Measurements from ENCODE around the gene SQOR.

SQOR gene

GRCh38 chr15:45664451-45664850 lies 29.6 kb downstream of the SQOR start:
- DNase-seq, result no peak

- DNase-seq, result no peak
These were observed 30.4 kb downstream of the SQOR start for GRCh38 chr15:45665261-45665660.

GRCh38 chr15:45666119-45666875 lies 31.5 kb downstream of the SQOR start:
- DNase-seq, result no peak

DNA sequence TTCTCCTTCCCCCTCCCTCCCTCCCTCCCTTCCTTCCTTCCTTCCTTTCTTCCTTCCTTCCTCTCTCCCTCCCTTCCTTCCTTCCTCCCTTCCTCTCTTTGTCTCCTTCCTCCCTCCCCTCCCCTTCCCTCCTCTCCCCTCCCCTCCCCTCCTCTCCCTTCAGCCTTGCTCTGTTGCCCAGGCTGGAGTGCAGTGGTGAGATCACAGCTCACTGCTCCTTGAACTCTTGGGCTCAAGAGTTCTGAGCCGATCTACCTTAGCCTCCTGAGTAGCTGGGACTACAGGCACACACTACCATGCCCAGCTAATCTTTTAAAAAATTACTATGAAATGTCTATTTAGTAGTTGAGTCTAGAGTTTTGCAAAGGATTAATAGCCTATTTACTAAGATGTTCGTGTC lies 32.2 kb downstream of the SQOR start:
- DNase-seq, result no peak

GRCh38 chr15:45668386-45668785 lies 33.6 kb downstream of the SQOR start:
- DNase-seq, result no peak

- DNase-seq, result no peak
These were observed 34.6 kb downstream of the SQOR start for GRCh38 chr15:45669422-45669821.

GRCh38 chr15:45670091-45670490 lies 35.3 kb downstream of the SQOR start:
- DNase-seq, result no peak

GRCh38 chr15:45670511-45670910 lies 35.7 kb downstream of the SQOR start:
- no peak for DNase-seq

DNA sequence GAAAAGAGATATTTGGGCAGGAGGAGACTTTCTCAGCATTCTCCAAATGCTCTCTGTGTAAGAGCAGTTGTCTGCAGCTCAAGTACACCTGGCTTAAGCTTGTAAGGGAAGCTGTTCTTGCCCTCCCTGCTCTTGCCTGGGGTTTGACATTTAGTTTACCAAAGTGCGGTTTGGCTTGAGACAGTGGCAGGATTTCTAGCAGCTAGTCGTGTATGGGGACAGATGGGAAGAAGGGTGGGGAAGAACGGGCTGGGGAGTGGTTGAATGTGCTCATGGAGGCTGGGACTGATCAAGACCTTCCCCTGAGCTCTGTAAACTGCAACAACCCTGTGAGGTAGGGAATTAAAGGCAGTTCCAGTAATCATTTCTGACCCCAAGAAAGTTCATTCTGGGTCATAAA lies 39.8 kb downstream of the SQOR start:
- DNase-seq, result no peak

DNA sequence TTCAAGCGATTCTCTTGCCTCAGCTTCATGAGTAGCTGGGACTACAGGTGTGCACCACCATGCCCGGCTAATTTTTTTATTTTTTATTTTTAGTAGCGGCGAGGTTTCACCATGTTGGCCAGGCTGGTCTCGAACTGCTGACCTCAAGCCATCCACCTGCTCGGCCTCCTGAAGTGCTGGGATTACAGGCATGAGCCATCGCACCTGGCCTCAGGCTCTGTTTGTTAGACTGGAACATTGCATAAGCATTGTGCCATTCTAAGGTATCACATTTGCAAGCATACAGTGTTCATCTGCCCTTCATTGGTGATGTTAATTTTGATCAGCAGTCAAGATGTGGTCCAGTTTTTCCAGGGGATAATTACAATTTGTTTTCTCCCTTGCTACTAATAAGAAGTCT lies 43.0 kb downstream of the SQOR start:
- no peak for DNase-seq

DNA sequence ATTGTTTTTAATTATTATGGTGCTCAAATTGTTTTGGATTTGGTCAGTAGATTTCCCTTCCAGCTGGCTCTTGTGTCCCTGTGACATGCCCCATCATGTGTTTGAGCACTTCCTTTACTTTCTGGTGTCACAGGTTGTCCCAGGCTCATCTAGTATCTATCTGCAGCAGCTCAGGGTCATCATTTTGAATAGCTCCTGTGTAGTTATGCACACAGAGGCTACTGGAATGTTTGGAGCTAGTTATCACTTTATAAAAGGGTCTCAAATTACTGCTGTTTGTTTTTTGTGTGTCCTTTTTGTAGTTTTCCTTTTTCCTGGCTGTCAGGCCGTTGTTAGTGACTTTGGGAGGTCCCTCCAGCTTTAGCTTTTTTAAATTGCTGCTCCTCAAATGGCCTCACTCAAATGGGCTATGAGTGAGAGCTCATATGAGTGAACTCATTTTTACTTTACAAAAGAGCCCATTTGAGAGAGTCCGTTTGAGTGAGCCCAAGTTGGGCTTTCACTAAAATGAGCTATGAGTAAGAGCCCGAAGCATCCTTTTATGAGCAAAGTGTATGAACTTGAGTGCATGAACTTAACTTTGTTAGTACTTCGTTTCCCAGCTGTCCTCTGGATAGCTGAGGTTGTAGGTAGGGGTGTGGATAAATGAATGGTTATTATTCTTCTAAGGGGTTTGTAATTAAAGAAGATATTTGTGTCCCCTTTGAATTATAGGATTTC lies 43.8 kb downstream of the SQOR start:
- DNase-seq, result no peak

GRCh38 chr15:45684533-45684932 lies 49.7 kb downstream of the SQOR start:
- no peak for DNase-seq

- no peak for DNase-seq
These were observed 54.8 kb downstream of the SQOR start for GRCh38 chr15:45689616-45690015.

DNA sequence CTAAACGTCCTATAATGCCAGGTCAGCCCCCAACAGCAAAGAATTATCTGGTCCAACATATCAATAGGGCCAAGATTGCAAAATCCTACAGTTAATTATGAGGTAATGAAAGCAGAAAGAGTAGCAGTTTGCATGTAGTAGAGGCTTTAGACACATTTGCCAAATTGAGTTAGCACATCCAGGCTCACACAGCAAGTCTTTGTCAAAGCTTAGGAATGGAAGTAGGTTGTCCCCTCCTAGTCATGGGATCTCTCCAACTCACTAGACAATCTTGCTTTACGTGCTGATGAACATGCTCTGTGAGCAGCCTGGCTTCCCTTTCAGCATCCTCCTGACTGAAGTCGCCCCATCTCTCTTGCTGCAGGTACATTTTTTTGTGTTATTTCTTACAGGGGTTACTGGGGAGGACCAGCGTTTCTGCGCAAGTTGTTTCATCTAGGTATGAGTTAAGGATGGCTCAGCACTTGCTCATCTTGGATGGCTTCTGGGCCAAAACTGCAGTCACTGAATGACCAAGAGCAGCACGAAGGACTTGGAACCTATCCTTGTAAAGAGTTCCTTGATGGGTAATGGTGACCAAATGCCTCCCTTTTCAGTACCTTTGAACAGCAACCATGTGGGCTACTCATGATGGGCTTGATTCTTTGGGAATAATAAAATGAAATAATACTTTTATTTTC lies 55.9 kb downstream of the SQOR start:
- DNase-seq, result no peak

DNA sequence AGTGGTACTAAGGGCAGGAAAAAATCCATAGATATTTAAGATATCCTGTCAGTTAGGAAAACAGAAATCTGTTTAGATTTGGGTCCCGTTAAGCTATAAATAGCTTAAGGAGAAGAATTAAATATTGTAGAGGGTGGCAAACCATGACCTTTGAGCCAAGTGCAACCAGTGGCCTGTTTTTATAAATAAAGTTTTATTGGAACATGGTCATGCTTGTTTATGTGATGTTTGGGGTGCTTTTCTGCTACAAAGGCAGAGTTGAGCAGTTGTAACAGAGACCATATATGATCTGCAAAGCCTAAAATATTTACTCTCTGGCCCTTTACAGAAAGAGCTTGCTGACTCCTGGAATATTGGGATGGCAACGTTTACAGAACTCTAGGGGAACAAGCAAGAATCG lies 66.3 kb downstream of the SQOR start:
- no peak for DNase-seq

DNA sequence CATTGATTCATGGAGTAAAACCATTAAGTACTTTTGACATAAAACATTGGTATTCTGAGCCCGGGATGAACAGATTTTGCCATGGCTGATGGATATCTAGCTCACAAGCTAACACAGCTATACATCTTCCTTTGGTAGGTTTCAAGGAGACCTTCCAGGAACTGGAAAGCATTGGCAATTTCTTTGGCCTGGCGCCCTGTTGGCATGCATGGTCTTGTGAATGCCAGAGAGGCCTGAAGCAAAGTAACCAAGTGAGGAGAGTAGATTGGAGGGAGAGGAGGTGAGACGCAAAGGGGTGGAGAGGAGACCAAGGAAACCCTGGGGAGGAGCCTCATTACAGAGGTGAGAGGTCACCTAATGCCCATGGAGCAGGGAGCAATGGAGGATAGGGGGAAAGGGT lies 67.2 kb downstream of the SQOR start:
- no peak for DNase-seq

- no peak for DNase-seq
These were observed 69.0 kb downstream of the SQOR start for GRCh38 chr15:45703670-45704328.

DNA sequence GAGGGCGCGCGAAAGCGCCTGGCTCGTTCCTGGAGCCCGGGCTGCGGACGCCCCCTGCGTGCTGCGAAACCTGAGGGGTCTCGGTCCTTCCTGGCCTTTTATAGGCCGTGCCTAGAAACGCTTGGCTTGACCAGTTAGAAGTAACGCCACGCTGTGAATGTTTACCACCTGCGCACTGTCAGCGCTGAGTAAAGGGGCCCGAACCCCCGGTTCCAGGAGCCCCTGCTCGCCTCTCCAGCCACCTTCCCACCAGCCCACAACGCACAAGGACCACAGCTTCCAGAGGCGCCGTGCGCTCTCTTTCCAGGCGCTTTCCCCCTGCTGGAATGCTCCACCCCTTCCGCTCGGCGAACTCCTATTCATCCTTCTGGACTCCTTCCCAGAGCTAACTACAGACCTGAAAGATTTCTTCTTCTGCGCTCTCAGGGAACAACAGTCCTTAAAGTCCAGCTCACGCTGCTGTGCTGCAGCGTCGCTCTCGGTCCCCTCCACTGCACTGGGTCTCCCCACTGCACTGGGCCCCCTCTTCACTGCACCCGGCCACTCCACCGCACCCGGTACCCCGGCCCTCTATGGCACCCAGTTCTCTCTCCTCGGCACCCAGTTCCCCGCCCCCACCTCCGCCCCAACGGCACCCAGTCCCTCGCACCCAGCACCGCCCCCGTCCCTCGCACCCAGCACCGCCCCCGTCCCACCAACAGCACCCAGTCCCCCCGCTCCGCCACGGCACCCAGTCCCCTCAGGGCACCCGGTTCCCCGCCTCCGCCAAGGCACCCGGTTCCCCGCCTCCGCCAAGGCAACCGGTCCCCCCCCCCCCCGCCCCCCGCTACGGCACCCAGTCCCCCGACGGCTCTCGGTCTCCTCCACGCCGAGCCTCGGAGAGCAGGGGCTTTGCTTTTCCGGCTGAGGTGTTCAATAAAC lies 69.8 kb downstream of the SQOR start:
- no peak for DNase-seq

GRCh38 chr15:45705510-45706473 lies 71.0 kb downstream of the SQOR start:
- no peak for DNase-seq

DNA sequence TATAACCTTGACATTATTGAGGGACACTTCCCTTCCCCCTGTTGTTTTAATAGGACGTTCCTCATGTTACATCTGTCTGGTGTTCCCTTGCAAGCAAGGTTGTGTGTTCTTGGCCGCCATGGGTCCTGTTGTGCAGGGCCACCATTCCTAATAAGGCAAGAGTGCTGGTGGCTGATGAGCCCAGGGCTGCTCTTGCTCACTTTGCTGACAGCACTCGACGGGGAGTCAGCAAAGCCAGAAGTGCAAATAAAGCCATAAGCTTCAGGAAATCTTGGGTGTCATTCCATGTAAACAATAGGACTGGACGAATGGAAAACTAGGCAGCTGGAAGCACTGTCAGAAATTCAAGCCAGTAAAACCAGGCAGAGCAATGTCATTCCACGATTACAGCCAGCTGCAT lies 75.8 kb downstream of the SQOR start:
- no peak for DNase-seq

Measured in SIG-M5 (cell line).